Uterus (tissue), 2 donors: Measurements from ENCODE around the gene CCDC182.

Experiments
- POLR2A ChIP-seq, 2 donors: fragments of 450-650 bp; IDR thresholded peaks; one replicate each; pipeline ENCODE4 v1.6.1; 2016; ENCODE audit warnings: antibody characterized with exemption in 2 of 2, mild to moderate bottlenecking in 1 of 2, moderate library complexity in 1 of 2
- TF ChIP-seq, protein P1 (sequence below), 4 experiments: fragments of 200-600 bp in 2 of 4; fragments of 450-650 bp in 2 of 4; sonication (generic) in 2 of 4; IDR thresholded peaks; one replicate each; pipeline ENCODE4 v1.5.1; 2016 to 2019; ENCODE audit warnings: antibody characterized with exemption in 4 of 4, mild to moderate bottlenecking in 2 of 4, moderate library complexity in 1 of 4

DNA sequence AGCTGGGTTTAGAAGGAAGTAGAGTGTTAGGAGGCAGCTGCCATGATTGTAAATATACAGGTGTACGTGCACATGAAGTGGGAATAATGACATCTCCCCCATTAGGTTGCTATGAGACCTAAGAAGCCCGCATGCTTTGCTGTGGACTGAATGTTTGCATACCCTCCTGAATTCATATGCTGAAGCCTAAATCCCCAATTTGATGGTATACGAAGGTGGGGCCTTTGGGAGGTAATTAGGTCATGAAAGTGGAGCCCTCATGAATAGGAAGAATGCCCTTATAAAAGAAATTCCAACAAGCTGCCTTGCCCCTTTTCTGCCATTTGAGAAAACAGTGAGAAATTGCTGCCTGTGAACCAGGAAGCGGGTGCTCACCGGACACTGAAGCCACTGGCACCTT is 44.0 kb downstream of the CCDC182 start:
- TF ChIP-seq, protein P1, sequence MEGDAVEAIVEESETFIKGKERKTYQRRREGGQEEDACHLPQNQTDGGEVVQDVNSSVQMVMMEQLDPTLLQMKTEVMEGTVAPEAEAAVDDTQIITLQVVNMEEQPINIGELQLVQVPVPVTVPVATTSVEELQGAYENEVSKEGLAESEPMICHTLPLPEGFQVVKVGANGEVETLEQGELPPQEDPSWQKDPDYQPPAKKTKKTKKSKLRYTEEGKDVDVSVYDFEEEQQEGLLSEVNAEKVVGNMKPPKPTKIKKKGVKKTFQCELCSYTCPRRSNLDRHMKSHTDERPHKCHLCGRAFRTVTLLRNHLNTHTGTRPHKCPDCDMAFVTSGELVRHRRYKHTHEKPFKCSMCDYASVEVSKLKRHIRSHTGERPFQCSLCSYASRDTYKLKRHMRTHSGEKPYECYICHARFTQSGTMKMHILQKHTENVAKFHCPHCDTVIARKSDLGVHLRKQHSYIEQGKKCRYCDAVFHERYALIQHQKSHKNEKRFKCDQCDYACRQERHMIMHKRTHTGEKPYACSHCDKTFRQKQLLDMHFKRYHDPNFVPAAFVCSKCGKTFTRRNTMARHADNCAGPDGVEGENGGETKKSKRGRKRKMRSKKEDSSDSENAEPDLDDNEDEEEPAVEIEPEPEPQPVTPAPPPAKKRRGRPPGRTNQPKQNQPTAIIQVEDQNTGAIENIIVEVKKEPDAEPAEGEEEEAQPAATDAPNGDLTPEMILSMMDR (IDR thresholded peaks at IDR 0.05), result no peak
- no peak for TF ChIP-seq POLR2A (IDR thresholded peaks at IDR 0.05)
